Cardiac fibroblast (primary cell): Measurements from ENCODE around the gene KRTAP10-2.

ENCODE experiments used
- DNase-seq, 2 donors: peaks; one replicate each; pipeline versions ENCODE4 v3.0.0 to v3.0.0-alpha.2; 2010; ENCODE audit warnings: low read depth in 2 of 2
- H3K4me3 ChIP-seq, 2 donors: replicated peaks in 1 of 2; 1 replicate in 1 of 2; 2 replicates in 1 of 2; pipeline ENCODE4 v1.5.1; 2011; ENCODE audit warnings: low read depth in 2 of 2, low read length in 2 of 2, mild to moderate bottlenecking in 2 of 2, moderate library complexity in 1 of 2
- TF ChIP-seq, protein P1 (sequence below): IDR thresholded peaks from one replicate; pipeline ENCODE4 v1.5.1; 2011; ENCODE audit warnings: low read depth, mild to moderate bottlenecking, low read length, inconsistent platforms

Gene KRTAP10-2

DNA sequence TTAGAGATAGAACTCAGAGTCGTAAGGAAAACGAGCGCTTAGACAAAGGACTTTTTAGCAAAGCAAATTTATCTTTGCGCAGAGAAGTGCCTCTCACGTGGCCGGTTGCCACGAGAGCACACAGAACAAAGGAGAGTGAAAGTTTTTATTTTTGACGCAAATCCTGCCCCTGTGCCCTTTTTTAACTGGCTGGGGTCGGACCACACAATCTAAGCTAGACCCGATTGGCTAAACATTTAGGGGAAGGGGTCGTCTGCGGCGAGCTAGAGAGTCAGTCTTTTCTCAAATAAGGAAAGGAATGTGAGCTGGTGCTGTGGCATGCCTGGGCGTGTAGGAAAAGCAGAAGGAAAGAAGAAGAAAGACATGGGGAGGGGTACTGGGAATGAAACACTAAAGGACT is 2.4 kb downstream of the KRTAP10-2 start:
- no peak overlapping the region for H3K4me3 ChIP-seq
- TF ChIP-seq, protein P1, sequence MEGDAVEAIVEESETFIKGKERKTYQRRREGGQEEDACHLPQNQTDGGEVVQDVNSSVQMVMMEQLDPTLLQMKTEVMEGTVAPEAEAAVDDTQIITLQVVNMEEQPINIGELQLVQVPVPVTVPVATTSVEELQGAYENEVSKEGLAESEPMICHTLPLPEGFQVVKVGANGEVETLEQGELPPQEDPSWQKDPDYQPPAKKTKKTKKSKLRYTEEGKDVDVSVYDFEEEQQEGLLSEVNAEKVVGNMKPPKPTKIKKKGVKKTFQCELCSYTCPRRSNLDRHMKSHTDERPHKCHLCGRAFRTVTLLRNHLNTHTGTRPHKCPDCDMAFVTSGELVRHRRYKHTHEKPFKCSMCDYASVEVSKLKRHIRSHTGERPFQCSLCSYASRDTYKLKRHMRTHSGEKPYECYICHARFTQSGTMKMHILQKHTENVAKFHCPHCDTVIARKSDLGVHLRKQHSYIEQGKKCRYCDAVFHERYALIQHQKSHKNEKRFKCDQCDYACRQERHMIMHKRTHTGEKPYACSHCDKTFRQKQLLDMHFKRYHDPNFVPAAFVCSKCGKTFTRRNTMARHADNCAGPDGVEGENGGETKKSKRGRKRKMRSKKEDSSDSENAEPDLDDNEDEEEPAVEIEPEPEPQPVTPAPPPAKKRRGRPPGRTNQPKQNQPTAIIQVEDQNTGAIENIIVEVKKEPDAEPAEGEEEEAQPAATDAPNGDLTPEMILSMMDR, result no peak
- no peak for DNase-seq

DNA sequence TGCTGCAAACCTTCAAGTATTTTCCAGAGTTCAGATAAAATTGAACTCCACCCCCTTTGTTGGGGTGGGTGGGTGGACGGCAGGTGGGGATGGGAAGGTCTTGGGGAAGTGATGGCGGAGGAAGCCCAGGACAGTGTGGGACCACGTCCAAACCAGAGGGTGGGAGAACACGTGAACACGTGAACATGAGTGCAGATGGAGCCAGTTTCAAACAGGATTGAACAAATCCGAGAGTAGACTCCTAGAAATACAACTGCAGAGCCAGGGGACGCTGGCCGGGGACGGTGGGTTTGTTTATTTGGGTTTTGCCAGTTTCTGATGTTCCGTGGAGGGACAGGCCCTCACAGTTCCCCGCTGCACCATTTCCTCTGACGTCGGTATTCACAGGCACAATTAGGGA is 2.9 kb downstream of the KRTAP10-2 start:
- no peak overlapping the region for H3K4me3 ChIP-seq
- no peak for DNase-seq
- TF ChIP-seq, protein P1, result no peak

DNA sequence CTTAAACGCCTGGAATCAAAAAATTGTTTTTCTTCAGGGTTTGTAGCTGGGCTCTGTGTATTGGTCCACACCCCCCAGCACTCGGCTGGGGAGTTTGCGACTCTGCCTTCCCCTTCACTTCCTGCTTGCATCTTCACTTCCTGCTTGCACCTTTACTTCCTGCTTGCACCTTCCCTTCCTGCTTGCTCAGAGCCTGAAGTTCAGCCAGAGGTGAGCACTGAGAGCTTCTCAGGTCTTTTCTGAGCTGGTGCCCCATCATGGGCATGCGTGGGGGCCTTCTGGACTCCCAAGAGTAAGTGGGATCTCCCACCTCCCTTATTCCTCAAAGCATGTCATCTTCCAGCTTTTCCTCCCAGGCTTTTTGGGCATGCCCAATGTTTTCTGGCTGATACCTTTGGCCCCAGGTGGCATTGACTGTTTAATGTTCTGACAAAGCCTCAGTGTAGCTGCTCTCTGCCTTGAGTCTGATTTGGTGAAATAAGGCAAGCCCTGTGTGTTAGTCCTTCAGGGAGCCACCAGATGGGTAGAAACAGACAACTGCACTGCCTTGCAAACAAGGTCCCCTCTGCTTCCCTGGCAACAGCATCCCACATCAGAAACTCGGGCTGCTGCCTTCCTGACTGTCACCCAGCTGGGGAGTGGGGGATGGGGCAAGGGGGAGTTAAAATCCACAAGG is 3.5 kb downstream of the KRTAP10-2 start:
- DNase-seq, result no peak
- no peak overlapping the region for H3K4me3 ChIP-seq
- TF ChIP-seq, protein P1, result no peak

DNA sequence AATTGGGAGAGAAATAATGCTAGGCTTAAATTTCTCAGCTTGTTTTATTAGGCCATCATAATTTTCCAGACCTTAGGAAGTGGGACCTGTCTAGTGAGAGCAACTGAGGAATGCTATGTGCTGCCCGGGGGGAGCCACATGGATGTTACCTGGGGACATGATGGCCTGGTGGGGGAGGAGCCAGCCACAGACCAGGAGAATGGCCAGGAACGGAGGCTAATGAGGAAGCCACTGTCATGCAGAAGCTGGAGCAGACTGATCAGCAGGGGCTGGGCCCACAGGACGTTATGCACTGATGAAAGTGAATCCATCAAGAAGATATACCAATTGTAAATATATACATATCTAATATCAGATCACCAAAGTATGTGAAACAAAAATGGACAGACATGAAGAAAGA is 6.7 kb downstream of the KRTAP10-2 start:
- H3K4me3 ChIP-seq, result no peak overlapping the region
- no peak for DNase-seq
- TF ChIP-seq, protein P1, result no peak

DNA sequence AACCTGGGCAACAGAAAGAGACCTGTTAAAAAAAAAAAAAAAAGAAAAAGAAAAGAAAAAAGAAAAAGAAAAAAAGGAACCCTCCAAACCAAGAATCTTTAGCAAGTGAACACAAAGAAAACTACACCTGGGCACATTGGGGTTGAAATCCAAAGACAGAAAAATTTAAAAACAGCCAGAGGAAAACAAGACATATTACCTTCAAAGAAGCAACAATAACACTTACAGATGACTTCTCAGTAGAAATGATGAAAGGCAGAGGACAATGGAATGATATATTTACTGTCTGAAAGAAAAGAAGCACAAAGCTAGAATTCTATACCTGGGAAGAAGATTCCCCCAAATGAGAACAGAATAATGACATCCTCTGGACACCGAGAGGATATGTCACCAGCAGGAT is 8.6 kb downstream of the KRTAP10-2 start:
- no peak for DNase-seq
- TF ChIP-seq, protein P1, result no peak
- no peak overlapping the region for H3K4me3 ChIP-seq

DNA sequence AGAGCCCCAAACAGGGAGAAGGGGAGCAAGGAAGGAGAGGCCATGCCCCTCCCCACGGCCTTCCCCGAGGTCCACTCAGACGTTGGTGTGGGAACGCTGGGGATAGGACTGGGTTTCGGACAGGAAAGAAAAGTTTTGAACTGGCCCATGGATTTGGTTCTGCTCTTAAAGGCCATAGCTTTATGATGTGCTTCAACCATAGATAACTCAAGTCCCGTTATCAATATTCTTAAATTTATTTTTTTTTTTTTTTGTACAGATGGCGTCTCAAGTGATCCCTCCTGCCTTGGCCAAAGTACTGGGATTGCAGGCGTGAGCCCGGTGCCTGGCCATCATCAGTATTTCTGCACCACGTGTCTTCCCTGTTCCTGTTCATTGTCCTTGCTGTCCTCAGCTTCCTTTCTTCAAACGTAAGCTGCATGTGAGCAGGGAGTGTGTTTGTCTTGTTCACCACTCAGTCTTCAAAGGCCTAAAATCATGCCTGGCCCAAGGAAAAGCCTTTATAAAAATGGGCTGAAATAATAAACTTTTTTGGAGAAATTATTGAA is 10.5 kb downstream of the KRTAP10-2 start:
- H3K4me3 ChIP-seq, result no peak overlapping the region
- no peak for DNase-seq
- TF ChIP-seq, protein P1, result no peak
